SIG-M5 treated with dmso at 0.1 percent for 504 hours (cell line): ENCODE measurements around the gene PCBP3.
"Not testable (repeated sequence)": the region's sequence is repeated elsewhere in the genome, so short reads cannot be mapped to it uniquely, and the experiment has no call there.

Source experiments
- DNase-seq: peaks from one replicate; lab custom pipeline; 2025; ENCODE audit not compliant: unreplicated experiment; lab: John Stamatoyannopoulos, UW

Gene PCBP3

GRCh38 chr21:45887788-45888187 lies 244.3 kb downstream of the PCBP3 start:
- no peak for DNase-seq

DNA sequence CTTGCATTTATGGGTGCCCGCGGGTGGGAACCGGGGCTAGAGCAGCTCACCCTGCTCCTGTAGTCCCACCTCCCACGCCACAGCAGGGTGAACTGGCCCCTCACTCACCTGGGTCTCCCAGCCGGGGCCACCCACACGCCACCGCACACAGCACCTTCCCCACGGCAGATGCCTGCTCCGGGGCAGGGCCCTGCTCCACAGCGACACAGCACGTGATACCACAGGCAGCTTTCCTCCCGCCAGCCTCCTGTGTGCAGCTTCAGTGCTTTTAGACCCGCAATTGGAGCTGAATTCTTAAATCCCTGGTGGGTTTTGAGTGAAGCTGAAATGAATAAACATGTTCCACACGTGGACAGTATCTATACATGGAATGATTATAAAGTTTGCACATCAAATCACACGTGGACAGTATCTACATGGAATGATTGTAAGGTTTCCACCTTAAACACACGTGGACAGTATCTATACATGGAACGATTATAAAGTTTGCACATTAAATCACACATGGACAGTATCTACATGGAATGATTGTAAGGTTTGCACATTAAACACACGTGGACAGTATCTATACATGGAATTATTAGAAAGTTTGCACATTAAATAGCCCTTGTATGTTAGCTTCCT lies 245.0 kb downstream of the PCBP3 start:
- no peak for DNase-seq

DNA sequence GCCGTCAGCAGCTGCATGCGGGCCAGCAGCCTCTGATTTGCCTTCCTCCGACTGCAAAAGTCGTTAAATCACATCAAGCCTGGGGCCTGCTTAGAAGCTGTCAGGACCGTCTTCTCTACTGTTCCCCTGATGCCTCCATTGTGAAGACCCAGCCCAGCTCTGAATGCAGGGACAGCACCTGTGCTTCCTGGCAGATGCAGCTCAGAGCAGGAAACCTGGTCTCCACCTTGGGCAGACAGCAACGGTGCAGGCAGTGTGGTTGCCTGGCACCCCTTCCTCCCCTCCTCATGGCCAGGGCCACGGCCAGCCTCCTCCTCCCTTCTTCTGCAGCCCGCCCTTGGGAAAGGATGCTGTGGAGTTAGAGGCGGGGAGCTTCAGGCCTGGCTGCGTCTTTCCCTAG lies 245.7 kb downstream of the PCBP3 start:
- DNase-seq = no peak

- DNase-seq = no peak
Observed at GRCh38 chr21:45889961-45890360, 246.4 kb downstream of the PCBP3 start.

DNA sequence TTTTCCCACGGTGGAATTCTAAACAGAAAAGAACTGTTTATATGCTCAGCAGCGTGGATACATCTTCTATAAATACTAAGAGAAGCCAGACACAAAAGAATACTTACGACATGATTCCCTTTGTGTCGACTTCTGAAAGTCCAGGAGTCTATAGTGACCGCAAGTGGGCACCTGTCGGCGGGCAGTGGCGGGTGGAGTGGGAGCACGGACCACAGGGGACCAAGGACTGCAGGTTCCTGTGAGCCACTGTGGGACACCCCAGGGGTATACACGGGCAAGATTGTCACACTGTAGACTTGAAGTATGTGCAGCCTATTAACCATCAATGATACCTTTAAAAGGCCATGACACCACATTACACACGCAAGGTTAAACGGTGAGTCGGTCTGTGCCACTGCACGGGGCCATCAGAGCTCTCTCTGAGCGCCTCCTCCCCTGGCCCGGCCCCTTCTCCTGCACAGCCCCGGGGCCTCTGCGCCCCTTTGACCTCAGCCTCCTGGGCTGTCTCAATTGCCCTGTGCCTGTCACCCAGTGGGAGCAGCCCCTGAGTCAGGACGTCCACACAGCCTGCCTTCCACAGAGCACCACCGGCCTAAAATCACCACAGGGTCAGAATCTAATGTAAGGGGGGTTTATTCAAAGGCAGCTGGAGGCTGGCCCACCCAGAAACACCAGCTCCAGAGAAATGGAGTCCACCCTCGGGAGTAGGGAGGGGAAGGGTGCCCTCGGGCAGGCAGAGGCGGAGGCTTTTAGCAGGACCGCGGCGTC lies 248.0 kb downstream of the PCBP3 start:
- no peak for DNase-seq

GRCh38 chr21:45892156-45892915 lies 248.8 kb downstream of the PCBP3 start:
- peak; percentile 83 for DNase-seq

GRCh38 chr21:45892916-45893739 lies 249.6 kb downstream of the PCBP3 start:
- no peak for DNase-seq

GRCh38 chr21:45893740-45894449 lies 250.4 kb downstream of the PCBP3 start:
- DNase-seq = no peak

GRCh38 chr21:45894450-45894825 lies 250.9 kb downstream of the PCBP3 start:
- no peak for DNase-seq

DNA sequence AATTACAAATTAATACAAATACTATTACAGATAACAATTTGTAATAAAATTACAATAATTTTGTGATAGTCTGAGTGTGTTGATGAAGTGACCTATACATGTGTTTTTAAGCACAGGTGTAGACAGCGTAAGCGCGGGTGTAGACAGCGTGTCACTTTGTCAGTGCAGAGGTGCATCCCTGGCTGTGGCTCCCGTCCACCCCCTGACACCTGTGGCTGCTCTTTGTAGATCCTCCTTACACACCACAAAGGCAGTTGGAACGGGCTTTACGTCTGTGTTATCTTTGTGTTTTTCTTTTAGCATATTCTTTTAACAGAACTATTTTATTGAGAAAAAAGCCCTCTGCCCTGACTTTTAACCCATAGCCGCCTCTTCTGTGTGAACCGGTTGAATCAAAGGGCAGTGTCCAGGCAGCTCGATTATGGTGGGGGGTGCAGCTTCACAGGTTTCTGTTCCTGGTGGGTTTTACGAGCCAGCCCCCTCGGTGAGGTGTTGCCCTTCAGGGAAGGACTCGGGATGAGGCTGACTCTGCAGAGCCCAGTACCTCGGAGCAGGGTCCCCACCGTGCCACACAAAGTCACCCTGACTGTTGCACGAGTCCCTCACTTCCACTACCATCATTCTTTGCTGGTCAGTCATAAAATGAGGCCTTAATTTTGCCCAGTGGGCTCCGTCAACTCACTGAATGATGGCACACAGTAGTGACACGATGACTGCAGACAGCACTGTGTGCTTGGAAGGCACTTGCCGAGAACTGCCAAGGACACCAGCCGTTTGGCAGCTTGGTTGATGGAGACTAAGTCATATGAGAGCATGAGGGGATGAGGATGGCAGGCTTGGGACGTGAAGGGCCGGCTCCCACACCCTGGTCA lies 251.6 kb downstream of the PCBP3 start:
- no peak for DNase-seq

DNA sequence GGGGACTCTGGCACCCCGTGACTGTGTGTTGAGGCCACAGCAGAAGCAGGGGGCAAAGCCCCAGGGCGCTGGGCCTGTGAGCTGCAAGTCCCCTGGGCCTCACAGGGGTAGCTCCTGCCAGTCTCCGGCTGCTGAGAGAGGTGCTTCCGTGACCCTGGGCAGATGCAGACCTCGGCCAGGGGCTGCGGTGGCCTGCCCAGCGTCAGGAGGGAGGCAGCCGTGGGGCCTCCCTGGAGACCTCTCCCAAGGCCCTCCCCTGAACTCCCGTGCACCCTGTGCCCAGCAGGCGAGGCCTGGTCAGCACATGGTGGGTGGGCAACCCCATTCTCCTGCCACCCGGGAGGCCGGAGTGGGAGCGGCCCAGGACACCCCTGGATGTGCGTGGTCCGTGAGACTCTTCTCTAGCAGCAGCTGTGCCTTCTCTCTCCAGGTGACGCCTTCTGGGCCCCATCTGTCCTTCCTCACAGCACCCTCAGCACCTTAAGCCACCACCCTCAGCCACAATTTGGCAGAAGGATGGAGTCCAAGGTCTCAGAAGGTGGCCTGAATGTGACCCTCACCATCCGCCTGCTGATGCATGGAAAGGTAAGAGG lies 252.3 kb downstream of the PCBP3 start:
- DNase-seq = no peak

- DNase-seq = not testable (repeated sequence)
Observed at GRCh38 chr21:45896431-45896830, 252.9 kb downstream of the PCBP3 start.

- no peak for DNase-seq
Observed at GRCh38 chr21:45897191-45898027, 253.9 kb downstream of the PCBP3 start.

GRCh38 chr21:45898028-45898350 lies 254.5 kb downstream of the PCBP3 start:
- DNase-seq = no peak

- DNase-seq = no peak
Observed at GRCh38 chr21:45898781-45899180, 255.3 kb downstream of the PCBP3 start.

- DNase-seq = no peak
Observed at GRCh38 chr21:45899317-45900033, 255.9 kb downstream of the PCBP3 start.

- DNase-seq = no peak
Observed at GRCh38 chr21:45900034-45900868, 256.7 kb downstream of the PCBP3 start.
